ENCODE measurements around the gene KLK1. TPM values are rescaled to one million over a fixed set of nuclear protein-coding genes. Genes with fewer than 3 reads are reported as not detected.

KLK1 gene
- total and polyA plus RNA-seq, 2 of the 13 experiments (the other 11 are each of a cell fraction or from before 2014, with no cell fraction given) = not detected

DNA sequence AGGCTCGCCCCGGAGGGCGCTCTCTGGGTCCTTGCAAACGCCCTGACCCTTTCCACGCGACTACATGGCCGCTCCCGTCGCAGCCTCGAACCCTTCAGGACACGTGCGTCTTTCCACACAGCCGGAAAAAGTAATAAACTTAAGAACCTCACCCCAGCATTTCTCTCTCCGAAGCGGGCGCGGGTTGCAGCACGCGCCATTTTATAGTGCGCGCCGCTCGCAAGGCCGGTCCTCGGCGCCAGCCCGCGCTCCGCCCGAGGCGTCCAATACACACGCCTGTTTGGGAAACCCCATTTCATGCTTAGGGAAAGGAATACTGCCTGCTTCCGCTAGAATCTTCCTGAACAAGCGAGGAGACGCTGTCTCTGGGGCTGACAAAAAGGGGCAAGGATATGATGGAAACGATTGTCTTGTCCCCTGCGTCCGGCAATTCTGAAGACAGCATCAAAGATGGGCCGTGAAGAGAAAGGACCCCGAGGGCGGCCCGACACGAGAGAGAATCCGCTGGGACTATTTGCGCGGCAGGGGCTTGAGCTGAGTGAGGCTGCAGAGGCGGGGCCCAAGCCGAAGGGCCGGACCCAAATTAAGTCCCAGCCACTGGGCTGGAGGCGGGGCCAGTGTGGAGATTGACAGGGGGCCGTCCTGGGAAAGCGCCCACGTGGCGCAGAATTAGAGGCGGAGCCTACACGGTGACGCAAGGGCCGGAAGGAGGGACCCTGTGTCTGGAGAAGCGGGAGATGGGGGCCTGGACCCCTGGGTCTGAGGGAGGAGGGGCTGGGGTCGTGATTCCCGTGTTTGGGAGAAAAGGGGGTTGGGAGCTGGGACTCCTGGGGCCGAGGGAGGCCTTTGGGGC is 18.9 kb downstream of the KLK1 start:
- peak; percentile 70 for FAIRE-seq
- ATAC-seq = peak; percentile 95
- Histone ChIP-seq H3K79me2 (ENCODE audit: insufficient read depth, low read length) (peaks cover 37% of the 10 kb centered on the region), H3K4me3 (replicated peaks in 1 of 3; ENCODE audit: insufficient read depth in 1 of 3, low read depth in 2 of 3, low read length in 3 of 3) (peak overlapping the region; percentile 92 to 94 (median 93)), H3K36me3 (replicated peaks in 1 of 2; ENCODE audit: control insufficient read depth in 1 of 2, insufficient read depth in 2 of 2, low read length in 2 of 2) (peaks cover 8 to 24% of the 10 kb centered on the region in 2 experiments), H3K27ac (ENCODE audit: extremely low read length, insufficient read depth, low read length) (peak overlapping the region; percentile 99), H2AFZ (ENCODE audit: low read length) (peak overlapping the region; percentile 91), H3K4me2 (ENCODE audit: low read depth, low read length) (peak overlapping the region; percentile 92), H3K27me3 (ENCODE audit: control insufficient read depth in 1 of 2, insufficient read depth in 2 of 2, low read length in 2 of 2) (no peaks in the 10 kb centered on the region; a peak in 1 of 5 replicates), H3K9me3 (ENCODE audit: low read length) (no peaks in the 10 kb centered on the region), H4K20me1 (ENCODE audit: insufficient read depth, low read length) (peaks cover 28% of the 10 kb centered on the region), H3K9ac (ENCODE audit: insufficient read depth, low read depth, low read length) (peak overlapping the region; percentile 99), H3K4me1 (ENCODE audit: insufficient read depth, low read length) (peaks cover 31% of the 10 kb centered on the region)
- ChIA-PET POLR2A (interaction anchor here (0.6 to 2.6 kb wide), 14 partner anchors 9 to 476 kb away, joined by 3 to 27 read pairs (median 4); partner anchors contain the start of genes KCNC3 and POLD1), CTCF (ENCODE audit: low intra/inter-chr PET ratio, low total read pairs) (no interaction called here)
- intact Hi-C loops (cut with micrococcal nuclease; ENCODE audit: unreplicated experiment) = no loop called here
- peak; percentile 96 for DNase-seq (ENCODE audit: low spot score)
- WGBS (ENCODE audit: low lambda C conversion rate) = 0% methylated on average over 30 of the region's 62 CpGs
- no TSS peak for BruUV-seq (replicated peaks)
- in situ Hi-C loops (cut with HindIII; ENCODE audit: extremely low pct_ligation_motif_present, low pct_unique_long_range_greater_than_20kb) = no loop called here
- TF ChIP-seq CREM (IDR thresholded peaks at IDR 0.05) (peak; percentile 72), CREM (CRISPR knock-in tag; IDR thresholded peaks at IDR 0.05) (no peak), TBX3 (IDR thresholded peaks at IDR 0.05; ENCODE audit: borderline replicate concordance) (0 out of 2 replicates have a peak, but pooled peaks have one; percentile 47), HMGXB4 (CRISPR knock-in tag; IDR thresholded peaks at IDR 0.05; ENCODE audit: borderline replicate concordance in 1 of 2, low read depth in 1 of 2) (peak in 1 of 2 experiments; percentile 76; a peak in 2 of 4 replicates), NBN (conservative IDR thresholded peaks at IDR 0.05) (no peak), FIP1L1 (IDR thresholded peaks at IDR 0.05; ENCODE audit: borderline replicate concordance, insufficient read depth, low read depth, low read length) (0 out of 2 replicates have a peak, but pooled peaks have one; percentile 27), KMT2A (CRISPR knock-in tag; IDR thresholded peaks at IDR 0.05) (0 out of 2 replicates have a peak, but pooled peaks have one; percentile 22), CBX1 (IDR thresholded peaks at IDR 0.05; ENCODE audit: low read depth) (peak; percentile 16), KDM5B (CRISPR knock-in tag; IDR thresholded peaks at IDR 0.05; ENCODE audit: borderline replicate concordance) (peak; percentile 40; the same call in 1 of the 2 replicates), RAD51 (IDR thresholded peaks at IDR 0.05; ENCODE audit: borderline replicate concordance) (peak; percentile 41; the same call in 1 of the 2 replicates), ZNF552 (CRISPR knock-in tag; IDR thresholded peaks at IDR 0.05; ENCODE audit: borderline replicate concordance) (peak; percentile 67; the same call in 1 of the 2 replicates), ZNF121 (CRISPR knock-in tag; IDR thresholded peaks at IDR 0.05) (no peak), ZNF547 (CRISPR knock-in tag; IDR thresholded peaks at IDR 0.05) (peak; percentile 66), ZSCAN9 (CRISPR knock-in tag; IDR thresholded peaks at IDR 0.05; ENCODE audit: borderline replicate concordance) (0 out of 2 replicates have a peak, but pooled peaks have one; percentile 10), ARNTL (CRISPR knock-in tag; IDR thresholded peaks at IDR 0.05) (peak; percentile 58; the same call in 1 of the 2 replicates), POLR2G (IDR thresholded peaks at IDR 0.05; ENCODE audit: low read depth, low read length) (peak; percentile 99), ZNF616 (CRISPR knock-in tag; IDR thresholded peaks at IDR 0.05; ENCODE audit: low read depth) (peak; percentile 19; the same call in 1 of the 2 replicates), ZFP1 (CRISPR knock-in tag; IDR thresholded peaks at IDR 0.05) (0 out of 2 replicates have a peak, but pooled peaks have one; percentile 6), SMAD1 (CRISPR knock-in tag; IDR thresholded peaks at IDR 0.05; ENCODE audit: borderline replicate concordance, low read depth) (no peak)
- TF ChIP-seq, protein P1, sequence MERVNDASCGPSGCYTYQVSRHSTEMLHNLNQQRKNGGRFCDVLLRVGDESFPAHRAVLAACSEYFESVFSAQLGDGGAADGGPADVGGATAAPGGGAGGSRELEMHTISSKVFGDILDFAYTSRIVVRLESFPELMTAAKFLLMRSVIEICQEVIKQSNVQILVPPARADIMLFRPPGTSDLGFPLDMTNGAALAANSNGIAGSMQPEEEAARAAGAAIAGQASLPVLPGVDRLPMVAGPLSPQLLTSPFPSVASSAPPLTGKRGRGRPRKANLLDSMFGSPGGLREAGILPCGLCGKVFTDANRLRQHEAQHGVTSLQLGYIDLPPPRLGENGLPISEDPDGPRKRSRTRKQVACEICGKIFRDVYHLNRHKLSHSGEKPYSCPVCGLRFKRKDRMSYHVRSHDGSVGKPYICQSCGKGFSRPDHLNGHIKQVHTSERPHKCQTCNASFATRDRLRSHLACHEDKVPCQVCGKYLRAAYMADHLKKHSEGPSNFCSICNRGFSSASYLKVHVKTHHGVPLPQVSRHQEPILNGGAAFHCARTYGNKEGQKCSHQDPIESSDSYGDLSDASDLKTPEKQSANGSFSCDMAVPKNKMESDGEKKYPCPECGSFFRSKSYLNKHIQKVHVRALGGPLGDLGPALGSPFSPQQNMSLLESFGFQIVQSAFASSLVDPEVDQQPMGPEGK (CRISPR knock-in tag; IDR thresholded peaks at IDR 0.05) = 0 out of 2 replicates have a peak, but pooled peaks have one; percentile 30

All from HepG2 (cell line).